HCT116 (cell line): ENCODE measurements around the gene PRMT1. TPM values are rescaled to one million over a fixed set of nuclear protein-coding genes. Genes with fewer than 3 reads are reported as not detected.
A peak's percentile ranks its signal among the peaks of the same experiment; 100 is the strongest.

ENCODE experiments used
- ATAC-seq: fragments of 200-7000 bp; cut with Tn5 transposase; 2 replicates; pipeline ENCODE4 v1.9.1; 2020; ENCODE audit warnings: mild to moderate bottlenecking, moderate library complexity
- BruUV-seq: library from RNA; stranded (reverse); fragments of 400-500 nt; replicated peaks from 2 replicates; lab custom pipeline; 2021; lab: Mats Ljungman, UMichigan
- CTCF ChIA-PET: fragments of 300-600 bp; sonication (Branson Sonifier 250); formaldehyde crosslinking; loops from one replicate; lab custom pipeline; 2021; ENCODE audit warnings: antibody characterized with exemption; lab: Charles Lee
- POLR2A ChIA-PET: fragments of 300-600, 350-600 bp; sonication (Branson Sonifier 250); formaldehyde crosslinking; loops from one replicate; lab custom pipeline; 2021; ENCODE audit warnings: antibody characterized with exemption; lab: Charles Lee
- RAD21 ChIA-PET, 2 experiments: fragments of 300-600 bp; sonication (Branson Sonifier 250); formaldehyde crosslinking; loops; one replicate each; lab custom pipeline; 2023; ENCODE audit warnings: low total read pairs in 2 of 2; ENCODE audit not compliant: uncharacterized antibody in 2 of 2, unreplicated experiment in 2 of 2, low non-redundant PET in 1 of 2; lab: Charles Lee
- DNase-seq: peaks from one replicate; pipeline ENCODE4 v3.0.0-alpha.2; 2010; ENCODE audit warnings: low read depth, low spot score
- H2AFZ ChIP-seq: fragments of 200-600 bp; shearing (Covaris generic), sonication (generic); 2 replicates; pipeline ENCODE4 v1.6.1; 2017; ENCODE audit warnings: low read depth, mixed run types, mixed read lengths, antibody characterized with exemption, low read length; ENCODE audit not compliant: poor library complexity, severe bottlenecking
- H3K27ac ChIP-seq: 2 replicates; pipeline ENCODE4 v1.5.1; 2012; ENCODE audit warnings: low read depth, low read length
- H3K27me3 ChIP-seq: fragments of 200-600 bp; sonication (generic); 2 replicates; pipeline ENCODE4 v1.6.1; 2016; ENCODE audit warnings: mixed run types, low read length, mixed read lengths; ENCODE audit not compliant: insufficient read depth
- H3K36me3 ChIP-seq, 2 experiments: fragments of 200-500 bp in 1 of 2; fragments of 200-600 bp in 1 of 2; sonication (Bioruptor generic) in 1 of 2; sonication (generic) in 1 of 2; 2 replicates each; pipeline versions ENCODE4 v1.5.1 to v1.6.1; 2014 to 2016; ENCODE audit warnings: low read length in 2 of 2, inconsistent platforms in 1 of 2, mixed read lengths in 1 of 2, mixed run types in 1 of 2; ENCODE audit not compliant: insufficient read depth in 2 of 2, control insufficient read depth in 1 of 2
- H3K4me1 ChIP-seq, 2 experiments: fragments of 200-600 bp in 1 of 2; sonication (generic) in 1 of 2; 2 replicates each; pipeline versions ENCODE4 v1.5.1 to v1.6.1; 2012 to 2017; ENCODE audit warnings: low read length in 2 of 2, inconsistent platforms in 1 of 2, mild to moderate bottlenecking in 1 of 2, mixed read lengths in 1 of 2, mixed run types in 1 of 2, moderate library complexity in 1 of 2; ENCODE audit not compliant: insufficient read depth in 2 of 2, control insufficient read depth in 1 of 2
- H3K4me2 ChIP-seq: fragments of 200-600 bp; sonication (generic); 2 replicates; pipeline ENCODE4 v1.6.1; 2017; ENCODE audit warnings: mixed run types, low read length, mixed read lengths
- H3K4me3 ChIP-seq, 2 experiments: fragments of 200-600 bp in 1 of 2; sonication (generic) in 1 of 2; replicated peaks in 1 of 2; 2 replicates each; pipeline ENCODE4 v1.5.1; 2011 to 2016; ENCODE audit warnings: low read length in 2 of 2, control low read depth in 1 of 2, low read depth in 1 of 2, mild to moderate bottlenecking in 1 of 2, mixed read lengths in 1 of 2, mixed run types in 1 of 2
- H3K79me2 ChIP-seq: fragments of 200-600 bp; sonication (generic); 2 replicates; pipeline ENCODE4 v1.6.1; 2017; ENCODE audit warnings: mild to moderate bottlenecking, mixed run types, low read length, moderate library complexity, mixed read lengths; ENCODE audit not compliant: insufficient read depth
- H3K9ac ChIP-seq: fragments of 200-600 bp; sonication (generic); 2 replicates; pipeline ENCODE4 v1.6.1; 2016; ENCODE audit warnings: low read length, mixed read lengths
- H3K9me2 ChIP-seq: fragments of 200-600 bp; sonication (generic), shearing (Covaris generic); 2 replicates; pipeline ENCODE4 v1.6.1; 2017; ENCODE audit warnings: mixed run types, mild to moderate bottlenecking, moderate library complexity; ENCODE audit not compliant: insufficient read depth
- H3K9me3 ChIP-seq, 2 experiments: fragments of 200-500 bp in 1 of 2; fragments of 200-600 bp in 1 of 2; sonication (Bioruptor generic) in 1 of 2; sonication (generic) in 1 of 2; 2 replicates each; pipeline ENCODE4 v1.6.1; 2014 to 2017; ENCODE audit warnings: low read length in 2 of 2, mixed read lengths in 2 of 2, inconsistent platforms in 1 of 2, low read depth in 1 of 2, mild to moderate bottlenecking in 1 of 2, mixed run types in 1 of 2, moderate library complexity in 1 of 2; ENCODE audit not compliant: control insufficient read depth in 1 of 2, insufficient read depth in 1 of 2
- H4K20me1 ChIP-seq: fragments of 200-600 bp; sonication (generic), shearing (Covaris generic); 2 replicates; pipeline ENCODE4 v1.6.1; 2017; ENCODE audit warnings: mixed run types, mild to moderate bottlenecking, moderate library complexity; ENCODE audit not compliant: insufficient read depth
- CEBPB ChIP-seq: IDR thresholded peaks from 2 replicates; pipeline ENCODE4 v1.6.1; 2012; ENCODE audit warnings: low read depth
- EGR1 ChIP-seq: IDR thresholded peaks from 2 replicates; pipeline ENCODE4 v1.6.1; 2012; ENCODE audit warnings: low read depth
- EZH2phosphoT487 ChIP-seq: fragments of 200-600 bp; IDR thresholded peaks from 2 replicates; pipeline ENCODE4 v1.6.1; 2018; ENCODE audit warnings: antibody characterized with exemption, borderline replicate concordance
- FOSL1 ChIP-seq: IDR thresholded peaks from 2 replicates; pipeline ENCODE4 v1.6.1; 2012; ENCODE audit warnings: low read depth
- JUND ChIP-seq: IDR thresholded peaks from 2 replicates; pipeline ENCODE4 v1.6.1; 2012
- POLR2A ChIP-seq: IDR thresholded peaks from 2 replicates; pipeline ENCODE4 v1.7.0; 2011; ENCODE audit warnings: borderline replicate concordance; ENCODE audit not compliant: insufficient read depth, insufficient read length; ENCODE audit errors: extremely low read depth
- POLR2AphosphoS5 ChIP-seq: IDR thresholded peaks from 2 replicates; pipeline ENCODE4 v1.6.1; 2011; ENCODE audit warnings: mild to moderate bottlenecking, low read depth, low read length, moderate library complexity
- RAD21 ChIP-seq: IDR thresholded peaks from 2 replicates; pipeline ENCODE4 v1.6.1; 2012; ENCODE audit warnings: low read depth, mild to moderate bottlenecking
- SP1 ChIP-seq: IDR thresholded peaks from 2 replicates; pipeline ENCODE4 v1.6.1; 2012; ENCODE audit warnings: low read depth
- SRF ChIP-seq: IDR thresholded peaks from 2 replicates; pipeline ENCODE4 v1.6.1; 2012; ENCODE audit warnings: low read depth
- TCF7L2 ChIP-seq: IDR thresholded peaks from 2 replicates; pipeline ENCODE4 v1.7.0; 2011; ENCODE audit warnings: borderline replicate concordance, inconsistent platforms; ENCODE audit not compliant: insufficient read depth, insufficient read length; ENCODE audit errors: extremely low read depth
- YY1 ChIP-seq: IDR thresholded peaks from 2 replicates; pipeline ENCODE4 v1.6.1; 2011; ENCODE audit warnings: low read length, low read depth, moderate library complexity, mild to moderate bottlenecking; ENCODE audit not compliant: insufficient replicate concordance; ENCODE audit errors: extremely low read depth
- ZFX ChIP-seq: fragments of 450-650 bp; IDR thresholded peaks from 2 replicates; pipeline ENCODE4 v1.6.1; 2017
- ZNF274 ChIP-seq: fragments of 200-500 bp; sonication (Bioruptor generic); IDR thresholded peaks from 2 replicates; pipeline ENCODE4 v1.6.1; 2014; ENCODE audit warnings: mild to moderate bottlenecking, low read depth, low read length, inconsistent platforms
- intact Hi-C: fragments of 100-400 bp; cut with micrococcal nuclease; formaldehyde crosslinking; loops from 2 replicates; pipeline ENCODE4 v1.10.0; 2022
- total RNA-seq: library from RNA; stranded (reverse); gene quantifications from one replicate; pipeline ENCODE4 v1.2.1, GENCODE V29; 2021; ENCODE audit not compliant: unreplicated experiment
- TF ChIP-seq, protein P1 (sequence below): IDR thresholded peaks from 2 replicates; pipeline ENCODE4 v1.6.1; 2011; ENCODE audit warnings: mild to moderate bottlenecking, low read length, moderate library complexity; ENCODE audit not compliant: insufficient replicate concordance; ENCODE audit errors: extremely low read depth
- TF ChIP-seq, protein P2 (sequence below), 3 experiments: fragments of 200-600 bp in 1 of 3; sonication (generic) in 1 of 3; IDR thresholded peaks in 2 of 3; conservative IDR thresholded peaks in 1 of 3; 2 replicates each; pipeline ENCODE4 v1.5.1; 2012 to 2017; ENCODE audit warnings: low read depth in 2 of 3, low read length in 2 of 3, antibody characterized with exemption in 1 of 3, borderline replicate concordance in 1 of 3, control low read depth in 1 of 3, mild to moderate bottlenecking in 1 of 3, mixed read lengths in 1 of 3, mixed run types in 1 of 3, moderate library complexity in 1 of 3; ENCODE audit not compliant: insufficient read depth in 1 of 3
- TF ChIP-seq, protein P3 (sequence below): IDR thresholded peaks from 2 replicates; pipeline ENCODE4 v1.6.1; 2012

PRMT1 gene
- total RNA-seq, 1 experiment from 2014 or later: 428 TPM

DNA sequence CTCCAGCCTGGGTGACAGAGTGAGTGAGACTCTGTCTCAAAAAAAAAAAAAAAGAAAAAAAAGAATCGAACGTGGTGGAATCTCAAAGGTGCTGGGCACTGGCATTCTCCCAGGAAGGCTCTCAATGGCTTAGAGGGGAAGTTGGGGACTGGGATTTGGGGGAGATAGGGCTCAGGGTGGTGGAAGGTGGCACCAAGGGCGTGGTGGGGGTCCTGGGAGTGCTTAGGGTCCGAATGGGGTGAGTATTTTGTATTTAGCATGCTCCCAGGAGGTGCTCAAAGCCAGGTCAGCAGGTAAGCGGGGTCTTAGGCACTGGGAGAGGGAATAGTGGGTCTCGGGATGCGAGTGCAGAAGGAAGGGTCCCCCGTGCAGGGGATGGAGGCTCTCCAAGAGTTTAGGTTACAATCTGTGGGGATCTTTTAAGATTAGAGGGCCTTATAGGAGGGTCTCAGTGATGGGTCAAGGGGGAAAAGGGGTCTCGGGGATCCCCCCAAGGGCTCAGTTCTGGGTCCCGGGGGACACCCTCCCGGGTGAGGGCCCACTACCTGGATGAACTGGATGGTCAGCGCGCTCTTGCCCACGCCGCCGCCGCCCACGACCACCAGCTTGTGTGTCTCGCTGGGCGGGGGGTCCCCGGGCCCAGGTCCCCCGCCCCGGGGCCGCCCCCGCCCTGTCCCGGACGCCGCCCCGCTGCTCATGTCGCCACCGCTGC lies 37.5 kb upstream of the PRMT1 start:
- peaks cover 0 to 5% of the 10 kb centered on the region in 2 experiments; a peak in 3 of 4 replicates for H3K36me3 ChIP-seq
- H3K27me3 ChIP-seq: no peaks in the 10 kb centered on the region
- no peak overlapping the region for H2AFZ ChIP-seq
- H3K4me3 ChIP-seq: peak overlapping the region; percentile 68 to 92
- peaks cover 15 to 45% of the 10 kb centered on the region in 2 experiments for H3K4me1 ChIP-seq
- H3K79me2 ChIP-seq: peaks cover 34% of the 10 kb centered on the region
- peak overlapping the region; percentile 99 for H3K9ac ChIP-seq
- H3K27ac ChIP-seq: peak overlapping the region; percentile 98
- H3K9me2 ChIP-seq: no peaks in the 10 kb centered on the region
- H4K20me1 ChIP-seq: no peaks in the 10 kb centered on the region
- intact Hi-C loops: loop anchor here (1.0 to 2.0 kb wide), 5 partner anchors 25 to 73 kb away; partner anchors contain the start of genes NOSIP and PRRG2
- POLR2A ChIA-PET: interaction anchor here (0.7 to 4.7 kb wide), 24 partner anchors 9 to 851 kb away, joined by 3 to 92 read pairs (median 6); partner anchors contain the start of genes ALDH16A1, BCL2L12, DKKL1 and IRF3
- ATAC-seq (no peak), DNase-seq (no peak)
- TF ChIP-seq EZH2phosphoT487 (no peak), SRF (no peak), YY1 (no peak), FOSL1 (no peak), RAD21 (no peak), ZFX (no peak), EGR1 (no peak), CEBPB (no peak), TCF7L2 (no peak), POLR2A (no peak), ZNF274 (no peak), SP1 (no peak), JUND (no peak), POLR2AphosphoS5 (no peak; the same call in 1 of the 2 replicates)
- TF ChIP-seq, protein P1, sequence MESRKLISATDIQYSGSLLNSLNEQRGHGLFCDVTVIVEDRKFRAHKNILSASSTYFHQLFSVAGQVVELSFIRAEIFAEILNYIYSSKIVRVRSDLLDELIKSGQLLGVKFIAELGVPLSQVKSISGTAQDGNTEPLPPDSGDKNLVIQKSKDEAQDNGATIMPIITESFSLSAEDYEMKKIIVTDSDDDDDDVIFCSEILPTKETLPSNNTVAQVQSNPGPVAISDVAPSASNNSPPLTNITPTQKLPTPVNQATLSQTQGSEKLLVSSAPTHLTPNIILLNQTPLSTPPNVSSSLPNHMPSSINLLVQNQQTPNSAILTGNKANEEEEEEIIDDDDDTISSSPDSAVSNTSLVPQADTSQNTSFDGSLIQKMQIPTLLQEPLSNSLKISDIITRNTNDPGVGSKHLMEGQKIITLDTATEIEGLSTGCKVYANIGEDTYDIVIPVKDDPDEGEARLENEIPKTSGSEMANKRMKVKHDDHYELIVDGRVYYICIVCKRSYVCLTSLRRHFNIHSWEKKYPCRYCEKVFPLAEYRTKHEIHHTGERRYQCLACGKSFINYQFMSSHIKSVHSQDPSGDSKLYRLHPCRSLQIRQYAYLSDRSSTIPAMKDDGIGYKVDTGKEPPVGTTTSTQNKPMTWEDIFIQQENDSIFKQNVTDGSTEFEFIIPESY: no peak
- TF ChIP-seq, protein P2, sequence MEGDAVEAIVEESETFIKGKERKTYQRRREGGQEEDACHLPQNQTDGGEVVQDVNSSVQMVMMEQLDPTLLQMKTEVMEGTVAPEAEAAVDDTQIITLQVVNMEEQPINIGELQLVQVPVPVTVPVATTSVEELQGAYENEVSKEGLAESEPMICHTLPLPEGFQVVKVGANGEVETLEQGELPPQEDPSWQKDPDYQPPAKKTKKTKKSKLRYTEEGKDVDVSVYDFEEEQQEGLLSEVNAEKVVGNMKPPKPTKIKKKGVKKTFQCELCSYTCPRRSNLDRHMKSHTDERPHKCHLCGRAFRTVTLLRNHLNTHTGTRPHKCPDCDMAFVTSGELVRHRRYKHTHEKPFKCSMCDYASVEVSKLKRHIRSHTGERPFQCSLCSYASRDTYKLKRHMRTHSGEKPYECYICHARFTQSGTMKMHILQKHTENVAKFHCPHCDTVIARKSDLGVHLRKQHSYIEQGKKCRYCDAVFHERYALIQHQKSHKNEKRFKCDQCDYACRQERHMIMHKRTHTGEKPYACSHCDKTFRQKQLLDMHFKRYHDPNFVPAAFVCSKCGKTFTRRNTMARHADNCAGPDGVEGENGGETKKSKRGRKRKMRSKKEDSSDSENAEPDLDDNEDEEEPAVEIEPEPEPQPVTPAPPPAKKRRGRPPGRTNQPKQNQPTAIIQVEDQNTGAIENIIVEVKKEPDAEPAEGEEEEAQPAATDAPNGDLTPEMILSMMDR (IDR thresholded peaks at IDR 0.05 in 2 of 3, conservative IDR thresholded peaks at IDR 0.05 in 1 of 3; ENCODE audit: borderline replicate concordance in 1 of 3, insufficient read depth in 1 of 3, low read depth in 2 of 3, low read length in 2 of 3): no peak
- TF ChIP-seq, protein P3, sequence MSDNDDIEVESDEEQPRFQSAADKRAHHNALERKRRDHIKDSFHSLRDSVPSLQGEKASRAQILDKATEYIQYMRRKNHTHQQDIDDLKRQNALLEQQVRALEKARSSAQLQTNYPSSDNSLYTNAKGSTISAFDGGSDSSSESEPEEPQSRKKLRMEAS: no peak
- RAD21 ChIA-PET: interaction anchor here (1.1 to 1.8 kb wide), 2 partner anchors 37 to 46 kb away, joined by 6 read pairs; partner anchors contain the start of gene PRMT1 (in 1 of the 2)
- CTCF ChIA-PET: interaction anchor here (1.1 to 2.8 kb wide), 7 partner anchors 25 to 161 kb away, joined by 4 to 23 read pairs (median 11); partner anchors contain the start of gene PRMT1
- TSS peak; percentile 11 for BruUV-seq
- H3K9me3 ChIP-seq: no peaks in the 10 kb centered on the region
- peak overlapping the region; percentile 92 for H3K4me2 ChIP-seq
